ENCODE results near the gene POU5F1.

GRCh38 chr6:31120151-31120915, 50.1 kb downstream of the POU5F1 start, which contains the start of gene CDSN:
- TF ChIP-seq EP300 (IDR thresholded peaks at IDR 0.05) (no peak), CTCF (IDR thresholded peaks at IDR 0.05) (no peak), POLR2A (IDR thresholded peaks at IDR 0.05) (no peak)

All from tibial nerve (tissue), 4 donors.